Esophagus (tissue), 2 donors: Measurements from ENCODE around the gene SGIP1. TPM values are rescaled to one million over a fixed set of nuclear protein-coding genes. Genes with fewer than 3 reads are reported as not detected.
"Not testable (repeated sequence)": the region's sequence is repeated elsewhere in the genome, so short reads cannot be mapped to it uniquely, and the experiment has no call there.

Experiments
- H3K27ac ChIP-seq, 2 donors: one replicate each; pipeline ENCODE4 v1.5.1; 2013; ENCODE audit warnings: low read depth in 2 of 2, mild to moderate bottlenecking in 2 of 2, inconsistent platforms in 1 of 2, low read length in 1 of 2, moderate library complexity in 1 of 2
- H3K27me3 ChIP-seq, 2 donors: one replicate each; pipeline ENCODE4 v1.6.1; 2013; ENCODE audit warnings: low read length in 2 of 2, control low read depth in 1 of 2, mild to moderate bottlenecking in 1 of 2; ENCODE audit not compliant: insufficient read depth in 2 of 2, control insufficient read depth in 1 of 2
- H3K36me3 ChIP-seq, 2 donors: one replicate each; pipeline ENCODE4 v1.6.1; 2013; ENCODE audit warnings: low read length in 1 of 2; ENCODE audit not compliant: control insufficient read depth in 2 of 2, insufficient read depth in 2 of 2
- H3K4me1 ChIP-seq, 2 donors: one replicate each; pipeline ENCODE4 v1.6.1; 2013; ENCODE audit warnings: low read length in 1 of 2; ENCODE audit not compliant: control insufficient read depth in 2 of 2, insufficient read depth in 2 of 2
- H3K4me3 ChIP-seq, 2 donors: one replicate each; pipeline ENCODE4 v1.5.1; 2013; ENCODE audit warnings: low read length in 2 of 2, mild to moderate bottlenecking in 2 of 2, low read depth in 1 of 2, moderate library complexity in 1 of 2
- H3K9me3 ChIP-seq, 2 donors: one replicate each; pipeline ENCODE4 v1.6.1; 2013; ENCODE audit warnings: mild to moderate bottlenecking in 2 of 2, low read depth in 1 of 2, low read length in 1 of 2, moderate library complexity in 1 of 2; ENCODE audit not compliant: control insufficient read depth in 2 of 2, insufficient read depth in 1 of 2
- WGBS, 2 donors: extraction: QIAGEN DNeasy Blood & Tissue Kit; methylation state at CpG; one replicate each; pipeline ENCODE4 v1.1.7; 2013; 5-methylcytosine and 5-hydroxymethylcytosine counted together
- polyA plus RNA-seq, 2 donors: library from polyadenylated mRNA; stranded (reverse); fragments of 200-250 nt; gene quantifications; one replicate each; pipeline ENCODE4 v1.2.3, GENCODE V29; 2013
- donor health status: healthy with polysubstance abuse.
- donor health status: Bipolar disorder and iron deficiency.

SGIP1 gene
- polyA plus RNA-seq, 2 donors = 0.90 to 1.1 TPM

- H3K4me1 ChIP-seq = no peaks in the 10 kb centered on the region
- no peaks in the 10 kb centered on the region for H3K9me3 ChIP-seq
- no peak overlapping the region for H3K4me3 ChIP-seq
- no peaks in the 10 kb centered on the region for H3K36me3 ChIP-seq
- 65% methylated on average over 2 of the region's 2 CpGs for WGBS, 2 donors
- H3K27me3 ChIP-seq = no peaks in the 10 kb centered on the region
- H3K27ac ChIP-seq = no peak overlapping the region
Observed at GRCh38 chr1:66774438-66774837, 240.5 kb downstream of the SGIP1 start.

- H3K27ac ChIP-seq = no peak overlapping the region
- no peaks in the 10 kb centered on the region for H3K27me3 ChIP-seq
Observed at GRCh38 chr1:66775646-66776045, 241.7 kb downstream of the SGIP1 start.

GRCh38 chr1:66777831-66778230 lies 243.9 kb downstream of the SGIP1 start:
- H3K4me1 ChIP-seq = no peaks in the 10 kb centered on the region
- H3K36me3 ChIP-seq = no peaks in the 10 kb centered on the region
- no peaks in the 10 kb centered on the region for H3K9me3 ChIP-seq
- no peak overlapping the region for H3K4me3 ChIP-seq
- WGBS, 2 donors = 41 to 58% methylated on average over 3 of the region's 3 CpGs
- no peaks in the 10 kb centered on the region for H3K27me3 ChIP-seq
- no peak overlapping the region for H3K27ac ChIP-seq

More at GRCh38 chr1:66775646-66776045, 241.7 kb downstream of the SGIP1 start:
- no peak overlapping the region for H3K4me3 ChIP-seq
- H3K4me1 ChIP-seq = no peaks in the 10 kb centered on the region
- no peaks in the 10 kb centered on the region for H3K36me3 ChIP-seq
- 94 to 96% methylated on average over 3 of the region's 3 CpGs for WGBS, 2 donors
- H3K9me3 ChIP-seq = no peaks in the 10 kb centered on the region

- H3K4me3 ChIP-seq = no peak overlapping the region
- WGBS, 2 donors = 50 to 58% methylated on average over 4 of the region's 4 CpGs
- no peaks in the 10 kb centered on the region for H3K4me1 ChIP-seq
- H3K36me3 ChIP-seq = no peaks in the 10 kb centered on the region
- H3K27me3 ChIP-seq = no peaks in the 10 kb centered on the region
- H3K27ac ChIP-seq = no peak overlapping the region
- no peaks in the 10 kb centered on the region for H3K9me3 ChIP-seq
Observed at GRCh38 chr1:66778266-66778665, 244.3 kb downstream of the SGIP1 start.

- H3K36me3 ChIP-seq = no peaks in the 10 kb centered on the region
- H3K4me3 ChIP-seq = no peak overlapping the region
- no peaks in the 10 kb centered on the region for H3K4me1 ChIP-seq
- no peak overlapping the region for H3K27ac ChIP-seq
- no peaks in the 10 kb centered on the region for H3K9me3 ChIP-seq
- WGBS, 2 donors = 71 to 80% methylated on average over 4 of the region's 4 CpGs
- no peaks in the 10 kb centered on the region for H3K27me3 ChIP-seq
Observed at GRCh38 chr1:66778969-66779368, 245.0 kb downstream of the SGIP1 start.

- WGBS, 2 donors = 72 to 79% methylated on average over 2 of the region's 2 CpGs
- Histone ChIP-seq H3K36me3 (no peaks in the 10 kb centered on the region), H3K27me3 (no peaks in the 10 kb centered on the region), H3K4me1 (no peaks in the 10 kb centered on the region), H3K4me3 (no peak overlapping the region), H3K9me3 (no peaks in the 10 kb centered on the region), H3K27ac (no peak overlapping the region)
Observed at GRCh38 chr1:66779475-66780078, 245.6 kb downstream of the SGIP1 start.

- H3K9me3 ChIP-seq, H3K27me3 ChIP-seq, H3K4me3 ChIP-seq, H3K4me1 ChIP-seq, H3K36me3 ChIP-seq, H3K27ac ChIP-seq: not testable (repeated sequence)
- WGBS, 2 donors = 100% methylated on average over 1 of the region's 2 CpGs; no CpG with 5 or more reads in 1 of the 2 donors
Observed at GRCh38 chr1:66785800-66786199, 251.8 kb downstream of the SGIP1 start.

GRCh38 chr1:66787641-66788040 lies 253.7 kb downstream of the SGIP1 start:
- WGBS, 2 donors = 87 to 90% methylated on average over 4 of the region's 4 CpGs
- no peaks in the 10 kb centered on the region for H3K4me1 ChIP-seq
- H3K27ac ChIP-seq = no peak overlapping the region
- no peaks in the 10 kb centered on the region for H3K36me3 ChIP-seq
- no peaks in the 10 kb centered on the region for H3K9me3 ChIP-seq
- no peak overlapping the region for H3K4me3 ChIP-seq
- H3K27me3 ChIP-seq = no peaks in the 10 kb centered on the region

GRCh38 chr1:66788231-66788939 lies 254.4 kb downstream of the SGIP1 start:
- Histone ChIP-seq H3K9me3 (no peaks in the 10 kb centered on the region), H3K4me1 (no peaks in the 10 kb centered on the region), H3K27ac (no peak overlapping the region), H3K36me3 (no peaks in the 10 kb centered on the region), H3K27me3 (no peaks in the 10 kb centered on the region), H3K4me3 (no peak overlapping the region)
- WGBS, 2 donors = 36 to 51% methylated on average over 6 of the region's 6 CpGs
